22Rv1 (cell line): ENCODE results near the gene MYL12A.

Experiments
- H3K27ac ChIP-seq: fragments of 450-650 bp; 2 replicates; pipeline ENCODE4 v1.5.1; 2017
- CTCF ChIP-seq: fragments of 450-650 bp; IDR thresholded peaks from 2 replicates; pipeline ENCODE4 v1.5.1; 2017; ENCODE audit warnings: mild to moderate bottlenecking
- ZFX ChIP-seq: fragments of 450-650 bp; IDR thresholded peaks from 2 replicates; pipeline ENCODE4 v1.6.1; 2017; ENCODE audit warnings: antibody characterized with exemption, borderline replicate concordance

Gene MYL12A

GRCh38 chr18:3245185-3245564 lies 2.4 kb upstream of the MYL12A start:
- H3K27ac ChIP-seq = no peak overlapping the region
- TF ChIP-seq ZFX (no peak), CTCF (no peak)

- H3K27ac ChIP-seq = peak overlapping the region; percentile 89
- TF ChIP-seq CTCF (peak; percentile 92), ZFX (no peak)
Measured at GRCh38 chr18:3245853-3246634, 1.6 kb upstream of the MYL12A start.

GRCh38 chr18:3246635-3247239 lies 864 bp upstream of the MYL12A start:
- TF ChIP-seq ZFX = no peak
- TF ChIP-seq CTCF = no peak
- peak overlapping the region; percentile 89 for H3K27ac ChIP-seq

GRCh38 chr18:3248062-3248657 lies 559 bp downstream of the MYL12A start:
- TF ChIP-seq ZFX (no peak), CTCF (no peak)
- peak overlapping the region; percentile 89 for H3K27ac ChIP-seq

- TF ChIP-seq CTCF = no peak
Measured at GRCh38 chr18:3248658-3249359, 1.2 kb downstream of the MYL12A start.

GRCh38 chr18:3250237-3251107 lies 2.9 kb downstream of the MYL12A start:
- H3K27ac ChIP-seq = peak overlapping the region; percentile 16; the same call in 1 of the 2 replicates
- TF ChIP-seq CTCF (no peak), ZFX (no peak)

More at GRCh38 chr18:3248658-3249359, 1.2 kb downstream of the MYL12A start:
- H3K27ac ChIP-seq = peak overlapping the region; percentile 89
